Measurements from ENCODE around the gene ANLN.

DNA sequence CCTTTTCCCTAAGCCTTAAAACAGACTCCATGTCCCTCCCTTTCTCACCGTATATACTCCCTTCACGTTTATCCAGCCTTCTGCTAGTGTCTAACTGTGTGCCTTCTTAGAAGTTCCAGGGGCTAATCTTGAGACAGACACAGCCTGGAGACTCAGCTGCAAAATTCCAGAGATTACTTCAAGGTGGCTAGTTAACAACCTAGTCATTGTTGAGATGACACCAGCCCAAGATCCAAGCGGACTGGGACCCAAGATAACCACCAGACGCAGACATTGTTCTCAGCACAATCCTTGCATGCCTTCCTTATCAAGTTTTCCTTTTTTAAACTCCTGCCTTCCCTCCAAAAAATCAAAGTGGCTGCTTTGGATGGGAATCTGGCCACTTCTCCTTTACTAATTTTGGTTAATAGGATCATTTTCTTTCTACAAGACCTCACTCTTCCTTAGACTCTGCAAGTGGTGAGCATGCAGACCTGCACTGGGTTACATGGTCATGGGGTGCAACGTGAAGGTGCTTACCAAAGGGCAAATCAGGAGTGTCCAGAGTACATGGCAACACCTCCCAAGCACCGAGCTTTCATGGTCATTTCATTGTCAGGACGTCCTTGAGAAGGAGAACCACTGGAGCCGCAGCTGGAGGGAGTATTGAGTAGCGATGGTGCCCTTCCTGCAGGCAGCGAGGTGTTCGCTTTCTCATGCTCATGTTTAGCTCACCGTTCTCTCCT lies 69.7 kb downstream of the ANLN start:
- TF ChIP-seq, protein P1, sequence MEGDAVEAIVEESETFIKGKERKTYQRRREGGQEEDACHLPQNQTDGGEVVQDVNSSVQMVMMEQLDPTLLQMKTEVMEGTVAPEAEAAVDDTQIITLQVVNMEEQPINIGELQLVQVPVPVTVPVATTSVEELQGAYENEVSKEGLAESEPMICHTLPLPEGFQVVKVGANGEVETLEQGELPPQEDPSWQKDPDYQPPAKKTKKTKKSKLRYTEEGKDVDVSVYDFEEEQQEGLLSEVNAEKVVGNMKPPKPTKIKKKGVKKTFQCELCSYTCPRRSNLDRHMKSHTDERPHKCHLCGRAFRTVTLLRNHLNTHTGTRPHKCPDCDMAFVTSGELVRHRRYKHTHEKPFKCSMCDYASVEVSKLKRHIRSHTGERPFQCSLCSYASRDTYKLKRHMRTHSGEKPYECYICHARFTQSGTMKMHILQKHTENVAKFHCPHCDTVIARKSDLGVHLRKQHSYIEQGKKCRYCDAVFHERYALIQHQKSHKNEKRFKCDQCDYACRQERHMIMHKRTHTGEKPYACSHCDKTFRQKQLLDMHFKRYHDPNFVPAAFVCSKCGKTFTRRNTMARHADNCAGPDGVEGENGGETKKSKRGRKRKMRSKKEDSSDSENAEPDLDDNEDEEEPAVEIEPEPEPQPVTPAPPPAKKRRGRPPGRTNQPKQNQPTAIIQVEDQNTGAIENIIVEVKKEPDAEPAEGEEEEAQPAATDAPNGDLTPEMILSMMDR (conservative IDR thresholded peaks at IDR 0.05; ENCODE audit: low read depth in 2 of 2), result no peak
- no peak for TF ChIP-seq POLR2AphosphoS5 (IDR thresholded peaks at IDR 0.05; ENCODE audit: low read depth)
- TF ChIP-seq EZH2 (IDR thresholded peaks at IDR 0.05; ENCODE audit: low read depth, unreplicated experiment), result no peak
- TF ChIP-seq, protein P2, sequence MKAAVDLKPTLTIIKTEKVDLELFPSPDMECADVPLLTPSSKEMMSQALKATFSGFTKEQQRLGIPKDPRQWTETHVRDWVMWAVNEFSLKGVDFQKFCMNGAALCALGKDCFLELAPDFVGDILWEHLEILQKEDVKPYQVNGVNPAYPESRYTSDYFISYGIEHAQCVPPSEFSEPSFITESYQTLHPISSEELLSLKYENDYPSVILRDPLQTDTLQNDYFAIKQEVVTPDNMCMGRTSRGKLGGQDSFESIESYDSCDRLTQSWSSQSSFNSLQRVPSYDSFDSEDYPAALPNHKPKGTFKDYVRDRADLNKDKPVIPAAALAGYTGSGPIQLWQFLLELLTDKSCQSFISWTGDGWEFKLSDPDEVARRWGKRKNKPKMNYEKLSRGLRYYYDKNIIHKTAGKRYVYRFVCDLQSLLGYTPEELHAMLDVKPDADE (IDR thresholded peaks at IDR 0.05), result no peak
- no peak for TF ChIP-seq EZH2phosphoT487 (IDR thresholded peaks at IDR 0.05; ENCODE audit: unreplicated experiment)
